Left hindlimb (tissue), 1 donor: ENCODE measurements around the gene SLC25A44.

ENCODE experiments used
- DNase-seq: peaks from one replicate; pipeline ENCODE4 v3.0.0-alpha.2; 2018

The SLC25A44 gene

DNA sequence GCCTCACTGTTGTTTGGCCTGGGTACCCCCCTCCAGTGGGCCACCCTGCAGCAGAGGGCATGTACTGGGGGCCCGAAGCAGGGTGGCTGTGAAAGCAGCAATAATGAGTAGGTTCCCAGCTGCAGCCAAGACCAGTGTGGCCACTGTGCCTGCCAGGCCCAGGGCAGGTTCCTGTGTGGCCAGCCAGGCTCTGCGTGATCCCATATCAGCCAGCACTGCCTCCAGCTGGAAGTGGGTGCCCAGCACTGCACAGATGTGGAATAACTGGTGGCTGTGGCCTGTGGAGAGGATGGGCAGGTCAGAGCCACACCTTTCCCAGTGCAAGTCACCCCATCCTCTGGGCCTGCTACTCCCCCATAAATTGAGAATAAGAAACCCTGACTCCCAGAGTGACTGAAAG is 50.2 kb downstream of the SLC25A44 start:
- DNase-seq: no peak

DNA sequence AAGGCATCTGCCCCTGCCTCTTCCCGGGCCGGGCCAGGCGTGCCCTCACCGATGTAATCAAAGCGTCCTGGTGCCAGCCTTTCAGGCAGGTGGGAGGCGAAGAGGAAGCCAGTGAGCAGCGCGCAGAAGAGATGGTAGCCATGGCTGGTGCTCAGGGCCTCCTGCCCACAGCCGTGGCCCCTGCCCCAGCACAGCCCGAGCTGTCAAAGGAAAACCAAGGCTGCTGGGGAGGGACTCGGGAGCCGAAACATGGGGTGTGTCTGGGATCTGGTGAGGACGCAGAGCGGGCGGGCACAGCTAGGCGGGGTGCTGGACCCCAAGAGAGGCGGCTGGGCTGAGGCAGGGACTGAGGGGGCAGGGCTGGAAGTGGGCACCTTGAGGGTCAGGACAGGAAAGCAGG is 50.8 kb downstream of the SLC25A44 start:
- no peak for DNase-seq

DNA sequence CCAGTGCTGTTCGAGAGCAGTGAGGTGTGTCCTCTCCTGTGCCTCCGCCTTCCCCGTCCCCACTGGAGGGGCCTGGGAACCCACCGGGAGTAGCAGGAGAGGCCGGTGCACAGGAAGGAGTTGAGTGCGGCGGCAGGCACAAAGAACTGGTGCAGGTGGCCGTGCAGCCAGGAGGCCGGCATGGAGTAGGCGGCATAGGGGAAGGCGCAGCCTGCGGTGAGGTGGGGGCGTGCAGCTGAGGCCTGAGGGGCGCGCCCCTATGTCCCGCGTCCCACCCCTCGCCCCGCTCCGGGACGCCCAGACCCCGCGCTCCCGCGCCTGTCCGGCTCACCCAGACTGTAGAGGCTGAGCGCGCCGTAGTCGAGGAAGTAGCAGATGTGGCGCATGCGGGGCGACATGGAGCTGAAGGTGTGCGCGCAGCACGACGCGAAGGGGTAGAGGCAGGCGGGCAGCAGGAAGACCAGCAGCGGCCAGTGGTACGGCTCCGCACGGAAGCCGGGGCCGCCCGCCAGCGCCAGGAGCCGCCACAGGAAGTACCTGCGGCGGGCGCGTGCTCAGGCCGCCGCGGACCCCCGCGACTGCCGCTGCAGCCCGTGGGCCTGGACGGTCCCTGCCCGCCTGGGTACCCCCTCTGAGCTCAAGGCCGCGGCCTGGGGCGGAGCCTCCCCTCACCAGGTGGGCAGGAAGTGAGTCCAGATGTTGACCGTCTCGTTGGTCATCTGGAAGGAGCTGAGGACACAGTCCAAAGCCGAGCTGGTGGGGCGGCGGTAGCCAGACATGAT is 51.7 kb downstream of the SLC25A44 start:
- DNase-seq: no peak

DNA sequence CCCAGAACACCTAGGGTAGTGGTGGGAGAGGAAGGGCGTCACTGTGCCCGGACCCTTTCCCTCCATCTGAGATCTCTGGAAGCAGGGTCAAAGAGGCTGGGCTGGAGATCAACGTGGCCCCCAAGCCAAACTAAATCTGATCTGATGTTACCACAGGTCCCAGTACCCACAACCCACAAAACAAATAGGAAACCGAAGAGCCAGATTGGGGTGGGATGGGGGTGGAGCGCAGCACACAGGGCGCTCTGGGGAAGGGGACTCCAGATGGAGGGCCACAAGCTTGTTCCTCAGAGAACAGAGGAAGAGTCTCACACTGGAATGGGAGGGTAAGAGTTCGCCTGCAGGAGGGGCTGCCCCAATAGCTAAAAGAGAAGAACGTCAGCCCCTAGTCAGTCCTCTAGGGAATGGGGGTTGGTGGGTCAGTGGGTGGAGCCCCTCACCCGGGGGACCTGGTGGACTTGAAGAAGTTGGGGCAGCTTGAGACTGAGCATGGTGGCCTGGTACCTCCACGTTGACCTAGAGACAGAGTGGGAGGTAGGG is 52.4 kb downstream of the SLC25A44 start:
- no peak for DNase-seq

DNA sequence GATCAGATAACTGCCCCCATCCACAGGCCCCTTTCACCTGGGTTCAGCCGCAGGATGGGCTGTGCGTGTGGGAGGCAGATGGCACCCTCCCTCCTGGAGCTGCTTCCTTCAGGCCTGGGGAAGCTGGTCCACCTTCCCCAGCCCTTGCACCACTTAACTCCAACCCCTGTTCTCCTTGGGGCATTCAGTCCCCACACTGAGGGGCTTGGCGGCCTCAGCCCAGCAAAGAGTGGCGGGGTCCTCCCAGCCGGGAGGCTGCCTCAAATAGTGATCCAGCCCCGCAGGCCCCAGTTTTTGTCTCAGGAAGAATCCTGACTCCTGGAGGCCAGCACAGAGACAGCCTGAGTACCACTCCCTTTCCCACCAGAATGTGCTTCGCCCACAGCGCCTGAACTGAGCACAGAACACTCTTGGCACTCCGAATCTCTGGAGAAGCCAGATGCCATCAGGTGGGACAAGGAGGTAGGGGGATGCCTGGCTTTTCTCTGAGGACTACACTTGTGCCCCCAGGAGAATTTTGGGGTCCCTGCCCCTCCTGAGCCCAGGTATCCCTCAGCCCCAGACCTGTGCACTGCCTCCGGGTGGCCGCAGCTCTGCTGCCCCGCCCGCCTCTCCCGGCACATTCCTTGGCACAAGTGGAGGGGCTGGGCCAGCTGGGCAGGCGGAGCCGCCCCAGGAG is 53.0 kb downstream of the SLC25A44 start:
- DNase-seq: no peak

DNA sequence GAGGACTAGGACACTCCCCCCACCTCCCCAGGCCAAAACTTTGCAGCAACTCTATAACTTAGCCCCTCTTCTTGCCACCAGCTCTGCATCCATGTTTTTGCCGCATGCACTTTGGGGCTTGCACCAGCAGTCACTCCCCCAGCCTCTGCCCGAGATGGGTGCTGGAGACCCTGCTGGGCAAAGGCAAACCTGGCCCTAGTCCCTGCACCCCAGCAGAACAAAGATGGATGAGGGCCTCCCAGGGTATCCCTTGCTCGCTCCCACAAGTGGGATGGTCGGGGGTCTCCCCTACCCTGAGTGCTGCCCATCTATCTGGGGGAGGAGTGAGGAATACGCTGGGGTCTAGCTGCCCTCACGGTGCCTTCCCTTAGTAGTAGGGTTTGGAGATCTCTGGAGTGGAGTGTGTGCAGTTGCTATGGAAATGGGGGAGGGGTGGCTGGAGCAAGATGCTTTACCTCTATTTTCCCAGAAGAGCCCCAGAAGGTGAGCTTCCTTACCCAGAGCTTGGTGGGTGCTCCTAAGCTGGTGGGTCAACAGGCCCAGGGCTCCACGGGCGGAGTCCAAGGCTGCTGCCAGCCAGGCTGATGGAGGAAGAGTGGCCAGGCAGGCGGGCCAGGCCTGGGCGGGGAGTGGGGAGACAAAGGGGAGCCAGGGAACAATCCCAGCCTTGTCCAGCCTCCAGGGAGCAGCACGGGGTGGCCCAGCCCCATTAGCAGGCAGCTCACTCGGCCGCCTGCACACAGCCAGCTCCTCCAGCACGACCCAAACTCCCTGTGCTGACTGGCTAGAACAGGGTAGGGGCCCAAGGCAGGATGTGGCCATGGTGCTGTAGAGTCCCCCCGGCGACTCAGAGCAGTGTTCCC is 53.8 kb downstream of the SLC25A44 start, which contains the start of gene PAQR6:
Gene PAQR6, minus strand, starts transcription at position 597 of the 863 bp plus-strand sequence. CDS start 1,325 bp downstream, outside the sequence.
- no peak for DNase-seq

DNA sequence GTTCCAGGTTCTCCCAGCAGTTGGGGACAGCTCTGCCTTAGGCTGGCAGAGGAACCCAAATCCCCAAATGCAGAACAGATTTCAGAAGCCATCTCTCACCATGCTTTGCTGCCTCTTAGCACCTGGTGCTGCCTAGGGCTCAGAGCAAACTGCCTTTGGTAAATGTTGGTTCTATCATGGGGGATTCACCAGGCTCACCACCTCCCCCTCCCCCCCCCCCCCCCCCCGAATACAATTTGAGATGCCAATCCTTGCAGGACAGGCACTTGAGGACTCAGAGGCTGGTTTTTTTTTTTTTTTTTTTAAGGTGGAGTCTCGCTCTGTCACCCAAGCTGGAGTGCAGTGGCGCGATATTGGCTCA is 54.4 kb downstream of the SLC25A44 start:
- no peak for DNase-seq

DNA sequence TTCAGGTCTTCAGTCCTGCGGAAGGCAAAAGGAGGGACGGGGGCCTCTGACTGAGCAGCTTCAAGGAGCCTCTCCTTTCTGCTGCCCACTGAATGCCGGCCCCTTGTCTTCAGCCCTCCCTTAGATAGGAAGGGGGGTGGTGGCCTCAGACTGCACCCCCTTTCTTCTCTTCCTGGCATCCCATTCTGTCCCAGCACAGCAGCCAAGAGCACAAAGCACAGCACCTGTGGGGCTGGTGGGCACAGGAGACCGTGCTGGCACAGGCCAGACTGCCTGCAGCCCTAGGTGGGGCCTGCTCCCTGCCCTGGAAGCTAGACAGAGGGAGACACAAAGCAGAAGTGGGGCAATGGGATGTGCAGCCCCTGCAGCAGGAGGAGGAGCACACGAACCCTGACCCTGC is 55.7 kb downstream of the SLC25A44 start:
- DNase-seq: no peak

DNA sequence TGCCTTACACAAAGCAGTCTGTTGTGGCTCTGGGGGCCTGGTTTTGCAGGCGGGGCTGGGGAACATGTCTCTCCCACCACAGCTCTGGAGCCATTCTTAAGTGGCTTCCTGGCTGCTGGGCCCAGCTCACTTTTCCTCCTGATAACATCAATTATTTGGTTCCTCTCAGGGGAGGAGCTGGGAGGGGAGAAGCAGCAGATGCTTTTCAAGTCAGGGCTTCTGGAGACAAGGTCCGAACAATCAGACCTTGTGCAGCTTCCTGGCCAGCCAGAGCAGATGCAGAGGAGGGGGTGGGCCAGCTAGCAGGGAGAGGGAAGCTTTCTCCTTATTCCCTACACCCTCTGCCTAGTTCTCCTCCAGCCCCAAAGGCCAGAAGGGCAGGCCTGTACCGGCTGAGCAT is 57.6 kb downstream of the SLC25A44 start:
- no peak for DNase-seq

DNA sequence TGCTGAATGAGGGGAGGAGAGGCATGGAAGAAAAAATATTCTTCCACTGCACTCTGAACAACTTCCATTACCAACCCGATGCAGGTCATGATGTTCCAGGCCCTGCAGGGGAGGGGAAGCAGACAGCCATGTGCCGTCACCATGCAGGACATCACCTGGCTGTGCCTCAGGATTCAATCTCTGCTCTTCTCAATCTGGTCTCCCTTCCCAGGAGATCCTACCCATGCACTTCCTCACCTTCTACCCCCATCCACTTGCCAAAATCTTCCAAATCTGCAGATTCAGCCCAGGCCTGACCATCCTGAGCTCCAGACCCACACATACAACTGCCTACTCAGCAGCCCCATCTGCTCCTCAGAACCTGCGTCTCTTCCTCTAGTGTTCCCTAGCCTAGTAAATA is 59.7 kb downstream of the SLC25A44 start:
- no peak for DNase-seq

DNA sequence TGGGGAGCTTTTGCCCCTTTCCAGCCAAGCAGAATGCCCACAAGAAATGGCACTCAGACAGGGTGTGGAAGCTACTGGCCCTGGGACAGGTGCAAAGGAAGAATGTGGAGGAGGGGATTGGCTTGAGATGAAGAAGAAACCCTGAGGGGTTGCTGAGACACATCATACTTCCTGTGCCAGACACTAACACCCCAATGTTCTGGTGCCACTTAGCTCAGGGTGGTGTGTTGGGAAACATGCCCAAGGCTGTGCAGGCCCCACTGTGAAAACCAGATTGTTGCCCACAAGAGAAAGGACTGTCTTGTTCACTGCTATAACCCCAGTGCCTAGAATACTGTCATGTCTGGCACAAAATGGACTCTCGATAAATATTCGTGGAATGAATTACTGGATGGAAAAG is 63.8 kb downstream of the SLC25A44 start:
- no peak for DNase-seq

DNA sequence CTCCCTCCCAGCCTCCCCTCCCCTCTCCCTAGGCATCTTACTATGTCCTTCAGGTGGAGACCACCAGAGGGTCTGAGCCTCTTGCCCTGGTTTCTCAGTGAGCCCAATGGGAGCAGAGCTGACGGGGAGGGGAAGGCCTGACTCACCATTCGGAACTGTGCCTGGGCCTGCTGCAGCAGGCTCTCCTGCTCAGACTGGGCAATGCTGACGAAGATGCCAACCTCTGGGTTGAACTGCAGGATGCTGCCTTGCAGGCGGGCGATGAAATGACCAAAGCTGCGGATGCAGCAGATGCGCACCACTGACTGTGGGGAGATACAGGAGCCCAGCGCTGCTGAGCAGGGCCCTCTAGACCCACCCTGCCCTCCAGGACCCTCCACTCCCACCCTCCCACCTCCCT is 65.0 kb downstream of the SLC25A44 start:
- no peak for DNase-seq

DNA sequence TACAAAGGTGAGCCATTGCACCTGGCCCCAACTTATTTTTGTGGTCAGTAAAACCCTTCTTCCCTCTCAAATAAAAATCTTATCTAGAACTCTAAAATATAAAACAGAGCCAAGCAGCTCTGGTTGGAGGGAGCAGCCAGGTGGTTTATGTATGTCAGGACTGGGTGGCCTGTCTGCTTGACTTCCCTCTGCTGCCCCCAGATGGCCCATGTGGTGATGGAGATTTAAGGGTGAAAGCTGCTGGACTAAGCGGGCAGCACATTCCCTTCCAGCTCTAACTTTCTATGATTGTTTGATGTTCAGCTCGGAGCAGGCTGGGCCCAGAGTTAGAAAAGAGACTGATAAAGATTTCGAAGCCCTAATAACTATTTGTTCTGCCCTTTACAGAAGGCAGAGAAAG is 65.9 kb downstream of the SLC25A44 start:
- DNase-seq: no peak

DNA sequence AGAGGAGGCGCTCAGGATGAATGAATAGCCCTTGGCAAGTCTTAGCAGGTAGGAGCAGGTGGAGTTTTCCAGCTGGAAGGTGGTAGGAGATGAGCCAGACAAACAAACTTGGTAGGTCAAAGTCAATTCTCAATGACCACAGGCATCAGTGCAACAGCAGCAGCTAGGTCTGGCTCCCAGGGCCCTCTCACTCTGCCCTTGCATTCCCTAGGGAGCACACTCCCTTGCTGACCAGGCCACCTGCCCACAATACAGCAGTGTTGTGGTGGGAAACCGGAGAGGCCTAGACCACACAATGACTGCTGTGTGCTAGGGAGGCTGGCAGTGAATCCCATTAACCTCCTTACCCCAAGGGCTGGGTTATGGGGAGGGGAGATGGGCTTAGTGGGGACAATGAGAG is 67.0 kb downstream of the SLC25A44 start:
- DNase-seq: no peak
